HEK293T (cell line): ENCODE measurements around the gene CGA.
A peak's percentile ranks its signal among the peaks of the same experiment; 100 is the strongest.
"Not testable (repeated sequence)": the region's sequence is repeated elsewhere in the genome, so short reads cannot be mapped to it uniquely, and the experiment has no call there.

ENCODE experiments used
- CTCF ChIA-PET: fragments of 350-600 bp; formaldehyde crosslinking; extraction: SDS; loops from one replicate; lab custom pipeline; 2021; ENCODE audit warnings: antibody characterized with exemption, inconsistent platforms; lab: Yijun Ruan, JAX
- POLR2A ChIA-PET: fragments of 350-600 bp; formaldehyde crosslinking; extraction: SDS; loops from one replicate; lab custom pipeline; 2020; ENCODE audit warnings: antibody characterized with exemption, inconsistent platforms; lab: Yijun Ruan, JAX
- DNase-seq: peaks from one replicate; pipeline ENCODE4 v3.0.0; 2012; ENCODE audit warnings: mixed read lengths; ENCODE audit errors: extremely low spot score
- ARNT ChIP-seq: fragments of 450-650 bp; IDR thresholded peaks from 2 replicates; pipeline ENCODE4 v1.6.1; 2017; ENCODE audit warnings: mild to moderate bottlenecking
- BHLHE40 ChIP-seq: fragments of 450-650 bp; IDR thresholded peaks from 2 replicates; pipeline ENCODE4 v1.6.1; 2016; ENCODE audit warnings: mild to moderate bottlenecking, moderate library complexity, borderline replicate concordance
- CTBP1 ChIP-seq: fragments of 450-650 bp; IDR thresholded peaks from 2 replicates; pipeline ENCODE4 v1.6.1; 2016; ENCODE audit warnings: borderline replicate concordance
- ELF4 ChIP-seq: fragments of 450-650 bp; IDR thresholded peaks from 2 replicates; pipeline ENCODE4 v1.6.1; 2017; ENCODE audit warnings: antibody characterized with exemption
- FOXA1 ChIP-seq: fragments of 450-650 bp; IDR thresholded peaks from 2 replicates; pipeline ENCODE4 v1.6.1; 2016; ENCODE audit warnings: mild to moderate bottlenecking
- FOXK2 ChIP-seq: fragments of 450-650 bp; IDR thresholded peaks from 2 replicates; pipeline ENCODE4 v1.6.1; 2016; ENCODE audit warnings: mild to moderate bottlenecking
- FOXM1 ChIP-seq: fragments of 450-650 bp; IDR thresholded peaks from 2 replicates; pipeline ENCODE4 v1.6.1; 2017; ENCODE audit warnings: mild to moderate bottlenecking, borderline replicate concordance
- HDGF ChIP-seq: fragments of 450-650 bp; IDR thresholded peaks from 2 replicates; pipeline ENCODE4 v1.6.1; 2017; ENCODE audit warnings: antibody characterized with exemption, borderline replicate concordance
- L3MBTL2 ChIP-seq: fragments of 450-650 bp; conservative IDR thresholded peaks from 2 replicates; pipeline ENCODE4 v1.6.1; 2016; ENCODE audit warnings: mild to moderate bottlenecking
- LEF1 ChIP-seq: fragments of 450-650 bp; IDR thresholded peaks from 2 replicates; pipeline ENCODE4 v1.6.1; 2017; ENCODE audit warnings: mild to moderate bottlenecking, borderline replicate concordance
- NFRKB ChIP-seq: fragments of 450-650 bp; IDR thresholded peaks from 2 replicates; pipeline ENCODE4 v1.6.1; 2016; ENCODE audit warnings: mild to moderate bottlenecking, moderate library complexity
- PKNOX1 ChIP-seq: fragments of 450-650 bp; IDR thresholded peaks from 2 replicates; pipeline ENCODE4 v1.6.1; 2016
- SP1 ChIP-seq: fragments of 450-650 bp; IDR thresholded peaks from 2 replicates; pipeline ENCODE4 v1.6.1; 2017
- SUZ12 ChIP-seq: fragments of 450-650 bp; IDR thresholded peaks from 2 replicates; pipeline ENCODE4 v1.6.1; 2016; ENCODE audit warnings: mild to moderate bottlenecking
- TARDBP ChIP-seq: fragments of 450-650 bp; IDR thresholded peaks from 2 replicates; pipeline ENCODE4 v1.6.1; 2016
- ZNF384 ChIP-seq: fragments of 450-650 bp; IDR thresholded peaks from 2 replicates; pipeline ENCODE4 v1.6.1; 2016

Gene CGA

GRCh38 chr6:87095087-87095509, at the start of gene CGA:
Gene CGA, minus strand, starts transcription at chr6:87095106. Its CDS starts 6,906 bp downstream, at chr6:87088200.
- no peak for DNase-seq
- no peak for TF ChIP-seq SP1
- TF ChIP-seq ZNF384, result no peak
- no peak for TF ChIP-seq FOXM1
- no peak for TF ChIP-seq ARNT
- no peak for TF ChIP-seq LEF1
- TF ChIP-seq SUZ12, result no peak
- TF ChIP-seq L3MBTL2, result no peak
- ChIA-PET POLR2A (no interaction called here), CTCF (interaction anchor here (1.9 kb wide), 1 partner anchor 16 kb away, joined by 8 read pairs; no protein-coding TSS in a partner anchor)

GRCh38 chr6:87139927-87140326, 45.0 kb upstream of the CGA start:
- DNase-seq, POLR2A ChIA-PET: not testable (repeated sequence)
- CTCF ChIA-PET, result interaction anchor here (1.2 kb wide), 1 partner anchor 254 kb away, joined by 3 read pairs; no protein-coding TSS in a partner anchor

GRCh38 chr6:87139236-87139635, 44.3 kb upstream of the CGA start:
- ChIA-PET CTCF (interaction anchor here (1.2 kb wide), 1 partner anchor 254 kb away, joined by 3 read pairs; no protein-coding TSS in a partner anchor), POLR2A (no interaction called here)
- TF ChIP-seq ARNT (no peak), NFRKB (no peak), SUZ12 (no peak), BHLHE40 (no peak), FOXM1 (no peak), PKNOX1 (no peak), FOXA1 (no peak), HDGF (no peak), TARDBP (no peak)
- DNase-seq, result peak; percentile 56

- DNase-seq, result no peak
- no peak for TF ChIP-seq TARDBP
- no peak for TF ChIP-seq L3MBTL2
- TF ChIP-seq ELF4, result no peak
- TF ChIP-seq FOXK2, result no peak
- TF ChIP-seq FOXM1, result no peak
- no peak for TF ChIP-seq FOXA1
- TF ChIP-seq SP1, result no peak
- no peak for TF ChIP-seq SUZ12
- no peak for TF ChIP-seq ARNT
- TF ChIP-seq BHLHE40, result no peak
- no peak for TF ChIP-seq CTBP1
- no peak for TF ChIP-seq ZNF384
- TF ChIP-seq NFRKB, result no peak
- no peak for TF ChIP-seq LEF1
- CTCF ChIA-PET, result no interaction called here
- POLR2A ChIA-PET, result no interaction called here
Measured at GRCh38 chr6:87136963-87137362, 42.1 kb upstream of the CGA start.

- no peak for TF ChIP-seq TARDBP
- peak; percentile 68; the same call in 1 of the 2 replicates for TF ChIP-seq PKNOX1
- no peak for DNase-seq
- ChIA-PET CTCF (no interaction called here), POLR2A (no interaction called here)
Measured at GRCh38 chr6:87127737-87128136, 32.8 kb upstream of the CGA start.

GRCh38 chr6:87126501-87126900, 31.6 kb upstream of the CGA start:
- no peak for TF ChIP-seq L3MBTL2
- no peak for TF ChIP-seq CTBP1
- TF ChIP-seq FOXA1, result no peak
- TF ChIP-seq FOXM1, result no peak
- TF ChIP-seq PKNOX1, result no peak
- TF ChIP-seq ARNT, result no peak
- TF ChIP-seq FOXK2, result no peak
- no peak for TF ChIP-seq ELF4
- no peak for TF ChIP-seq SP1
- TF ChIP-seq HDGF, result no peak
- TF ChIP-seq SUZ12, result no peak
- TF ChIP-seq NFRKB, result no peak
- no peak for TF ChIP-seq TARDBP
- TF ChIP-seq ZNF384, result no peak
- no peak for TF ChIP-seq LEF1
- POLR2A ChIA-PET, result no interaction called here
- DNase-seq, result no peak
- CTCF ChIA-PET, result no interaction called here

- DNase-seq, result no peak
- POLR2A ChIA-PET, result no interaction called here
- TF ChIP-seq PKNOX1, result no peak
- TF ChIP-seq LEF1, result no peak
- no peak for TF ChIP-seq HDGF
- no peak for TF ChIP-seq FOXK2
- no peak for TF ChIP-seq FOXM1
- TF ChIP-seq SP1, result no peak
- TF ChIP-seq ELF4, result no peak
- no peak for TF ChIP-seq SUZ12
- no peak for TF ChIP-seq CTBP1
- TF ChIP-seq ARNT, result no peak
- no peak for TF ChIP-seq ZNF384
- no peak for TF ChIP-seq BHLHE40
- TF ChIP-seq NFRKB, result no peak
- CTCF ChIA-PET, result no interaction called here
Measured at GRCh38 chr6:87124074-87124473, 29.2 kb upstream of the CGA start.
